SJCRH30 (cell line): Measurements from ENCODE around the gene FGF7. TPM values are rescaled to one million over a fixed set of nuclear protein-coding genes. Genes with fewer than 3 reads are reported as not detected.
"Not testable (repeated sequence)": the region's sequence is repeated elsewhere in the genome, so short reads cannot be mapped to it uniquely, and the experiment has no call there.

ENCODE experiments used
- DNase-seq, 2 experiments: peaks; one replicate each; pipeline ENCODE4 v3.0.0-alpha.2; 2015 to 2020
- H3K27ac ChIP-seq: fragments of 250-450 bp; sonication (Bioruptor Pico); 2 replicates; pipeline ENCODE4 v1.5.1; 2020; ENCODE audit warnings: mild to moderate bottlenecking, moderate library complexity
- H3K27me3 ChIP-seq: fragments of 250-450 bp; sonication (Bioruptor Pico); 2 replicates; pipeline ENCODE4 v1.5.1; 2020; ENCODE audit warnings: mild to moderate bottlenecking, moderate library complexity
- H3K36me3 ChIP-seq: fragments of 250-450 bp; sonication (Bioruptor Pico); 2 replicates; pipeline ENCODE4 v1.5.1; 2020; ENCODE audit warnings: mild to moderate bottlenecking, moderate library complexity
- H3K4me1 ChIP-seq: fragments of 250-450 bp; sonication (Bioruptor Pico); 2 replicates; pipeline ENCODE4 v1.5.1; 2020; ENCODE audit warnings: mild to moderate bottlenecking, moderate library complexity
- H3K4me3 ChIP-seq: fragments of 250-450 bp; sonication (Bioruptor Pico); 2 replicates; pipeline ENCODE4 v1.5.1; 2020; ENCODE audit warnings: mild to moderate bottlenecking, moderate library complexity
- H3K9me3 ChIP-seq: fragments of 250-450 bp; sonication (Bioruptor Pico); replicated peaks from 2 replicates; pipeline ENCODE4 v1.5.1; 2020; ENCODE audit warnings: mild to moderate bottlenecking, moderate library complexity
- total RNA-seq: library from RNA; depleted of rRNA; stranded (reverse); fragments of >200 nt; shearing (Covaris generic); gene quantifications from 2 replicates; pipeline ENCODE4 v1.2.3, GENCODE V29; 2014; rRNA removed

Gene FGF7
- total RNA-seq, 1 experiment from 2014 or later: 31.2 TPM

GRCh38 chr15:49495993-49496753 lies 73.1 kb downstream of the FGF7 start:
- H3K27me3 ChIP-seq: no peaks in the 10 kb centered on the region
- no peak for DNase-seq
- no peaks in the 10 kb centered on the region for H3K4me1 ChIP-seq
- no peaks in the 10 kb centered on the region; the same call in 1 of the 2 replicates for H3K9me3 ChIP-seq
- H3K27ac ChIP-seq: no peak overlapping the region
- H3K4me3 ChIP-seq: no peak overlapping the region
- no peaks in the 10 kb centered on the region for H3K36me3 ChIP-seq

- H3K27me3 ChIP-seq: no peaks in the 10 kb centered on the region
- no peak overlapping the region for H3K4me3 ChIP-seq
- no peaks in the 10 kb centered on the region; the same call in 1 of the 2 replicates for H3K9me3 ChIP-seq
- no peak for DNase-seq
- H3K4me1 ChIP-seq: peaks cover 5% of the 10 kb centered on the region
- H3K27ac ChIP-seq: no peak overlapping the region
- no peaks in the 10 kb centered on the region for H3K36me3 ChIP-seq
Measured at GRCh38 chr15:49501586-49501985, 78.5 kb downstream of the FGF7 start.

- peaks cover 7% of the 10 kb centered on the region for H3K4me1 ChIP-seq
- no peak overlapping the region for H3K27ac ChIP-seq
- peak; percentile 13 to 53 for DNase-seq
- no peaks in the 10 kb centered on the region for H3K27me3 ChIP-seq
- no peak overlapping the region for H3K4me3 ChIP-seq
- no peaks in the 10 kb centered on the region; the same call in 1 of the 2 replicates for H3K9me3 ChIP-seq
- H3K36me3 ChIP-seq: no peaks in the 10 kb centered on the region
Measured at GRCh38 chr15:49506341-49506740, 83.3 kb downstream of the FGF7 start.

GRCh38 chr15:49507261-49507660 lies 84.2 kb downstream of the FGF7 start:
- H3K4me1 ChIP-seq: peaks cover 7% of the 10 kb centered on the region
- no peaks in the 10 kb centered on the region; the same call in 1 of the 2 replicates for H3K9me3 ChIP-seq
- no peak overlapping the region for H3K27ac ChIP-seq
- H3K36me3 ChIP-seq: no peaks in the 10 kb centered on the region
- no peak for DNase-seq
- H3K4me3 ChIP-seq: no peak overlapping the region
- H3K27me3 ChIP-seq: no peaks in the 10 kb centered on the region

GRCh38 chr15:49512739-49513138 lies 89.7 kb downstream of the FGF7 start:
- not testable (repeated sequence) for H3K4me3 ChIP-seq

GRCh38 chr15:49521802-49522201 lies 98.8 kb downstream of the FGF7 start:
- no peaks in the 10 kb centered on the region; the same call in 1 of the 2 replicates for H3K9me3 ChIP-seq
- H3K4me1 ChIP-seq: no peaks in the 10 kb centered on the region
- no peak overlapping the region for H3K27ac ChIP-seq
- no peak overlapping the region for H3K4me3 ChIP-seq
- H3K27me3 ChIP-seq: no peaks in the 10 kb centered on the region
- DNase-seq: peak in 1 of 2 experiments; percentile 5
- no peaks in the 10 kb centered on the region for H3K36me3 ChIP-seq

More at GRCh38 chr15:49512739-49513138, 89.7 kb downstream of the FGF7 start:
- not testable (repeated sequence) for H3K27ac ChIP-seq, H3K27me3 ChIP-seq, H3K4me1 ChIP-seq, H3K36me3 ChIP-seq, H3K9me3 ChIP-seq, DNase-seq

- DNase-seq: no peak
- H3K4me3 ChIP-seq: no peak overlapping the region
- H3K27me3 ChIP-seq: no peaks in the 10 kb centered on the region
- no peaks in the 10 kb centered on the region for H3K4me1 ChIP-seq
- no peaks in the 10 kb centered on the region; the same call in 1 of the 2 replicates for H3K9me3 ChIP-seq
- H3K36me3 ChIP-seq: no peaks in the 10 kb centered on the region
- no peak overlapping the region for H3K27ac ChIP-seq
Measured at GRCh38 chr15:49528289-49528688, 105.2 kb downstream of the FGF7 start.

- DNase-seq: no peak
- Histone ChIP-seq H3K4me3 (no peak overlapping the region), H3K36me3 (no peaks in the 10 kb centered on the region), H3K9me3 (no peaks in the 10 kb centered on the region), H3K27me3 (no peaks in the 10 kb centered on the region), H3K27ac (no peak overlapping the region), H3K4me1 (no peaks in the 10 kb centered on the region)
Measured at GRCh38 chr15:49530092-49530491, 107.0 kb downstream of the FGF7 start.

Other genes with a start within 250 kb of the FGF7 start
- gene FAM227B, start 197.6 kb downstream of the FGF7 start, total RNA-seq: 8.5 and 9.7 TPM in 2 replicates
- 32.0 and 32.6 TPM in 2 replicates for gene DTWD1, start 197.8 kb downstream of the FGF7 start, total RNA-seq